ENCODE results near the gene MAP7.
A peak's percentile ranks its signal among the peaks of the same experiment; 100 is the strongest.
"Not testable (repeated sequence)": the region's sequence is repeated elsewhere in the genome, so short reads cannot be mapped to it uniquely, and the experiment has no call there.

Gene MAP7

GRCh38 chr6:136382676-136383252, 167.5 kb downstream of the MAP7 start:
- DNase-seq (ENCODE audit: low spot score), result no peak

DNA sequence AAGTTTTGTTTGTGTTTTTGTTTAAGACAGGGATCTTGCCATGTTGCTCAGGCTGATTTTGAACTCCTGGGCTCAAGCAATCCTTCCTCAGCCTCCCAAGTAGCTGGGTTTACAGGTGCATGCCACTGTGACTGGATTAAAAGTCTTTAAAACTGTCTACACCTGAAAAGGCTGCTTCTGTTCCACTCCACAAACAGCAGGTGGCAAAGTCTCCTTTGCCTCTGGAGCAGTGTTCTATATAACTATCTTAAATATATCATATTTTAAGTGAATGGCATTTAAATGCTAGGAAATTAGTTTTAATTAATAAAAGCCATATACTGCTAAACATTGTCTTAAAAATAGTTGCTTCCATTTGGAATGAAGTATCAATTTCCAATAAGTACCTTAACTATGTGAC, 171.3 kb downstream of the MAP7 start:
- no peak for DNase-seq (ENCODE audit: low spot score)

DNA sequence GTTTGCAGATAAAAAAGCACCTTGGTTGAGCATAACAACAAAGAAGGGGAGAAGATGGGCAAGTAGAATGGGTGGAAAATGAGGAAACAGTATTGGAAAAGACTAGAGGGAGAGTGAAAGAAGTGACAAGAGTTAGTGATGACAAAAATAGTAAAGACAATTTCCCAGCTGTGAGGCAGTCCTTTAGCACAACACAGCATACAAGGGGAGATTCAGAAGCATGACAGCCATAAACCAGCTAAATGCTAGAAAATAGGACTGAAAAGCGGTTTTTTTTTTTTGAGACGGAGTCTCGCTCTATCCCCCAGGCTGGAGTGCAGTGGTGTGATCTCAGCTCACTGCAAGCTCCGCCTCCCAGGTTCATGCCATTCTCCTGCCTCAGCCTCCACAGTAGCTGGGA, 174.4 kb downstream of the MAP7 start:
- DNase-seq (ENCODE audit: low spot score), result not testable (repeated sequence)

DNA sequence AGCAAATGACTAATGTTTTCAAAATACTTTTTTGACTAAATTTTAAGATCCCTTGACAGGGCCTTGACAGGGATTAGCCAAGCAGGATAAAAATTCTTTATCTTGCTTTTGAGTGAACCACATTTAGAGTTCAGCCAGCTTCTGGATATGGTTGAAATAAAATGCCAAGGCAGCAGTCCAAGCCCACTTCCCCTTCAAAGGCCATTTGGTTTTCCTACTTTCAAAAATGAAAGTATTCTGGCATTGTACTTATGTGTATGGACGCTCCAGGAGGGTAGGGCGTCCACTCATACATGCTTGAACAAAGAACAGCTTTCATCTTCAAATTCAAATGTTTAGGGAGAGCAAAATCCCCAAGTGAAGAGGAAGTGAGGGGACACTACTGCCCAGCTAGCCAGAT, 178.3 kb downstream of the MAP7 start:
- no peak for DNase-seq (ENCODE audit: low spot score)

GRCh38 chr6:136370988-136371728, 179.1 kb downstream of the MAP7 start:
- no peak for DNase-seq (ENCODE audit: low spot score)

DNA sequence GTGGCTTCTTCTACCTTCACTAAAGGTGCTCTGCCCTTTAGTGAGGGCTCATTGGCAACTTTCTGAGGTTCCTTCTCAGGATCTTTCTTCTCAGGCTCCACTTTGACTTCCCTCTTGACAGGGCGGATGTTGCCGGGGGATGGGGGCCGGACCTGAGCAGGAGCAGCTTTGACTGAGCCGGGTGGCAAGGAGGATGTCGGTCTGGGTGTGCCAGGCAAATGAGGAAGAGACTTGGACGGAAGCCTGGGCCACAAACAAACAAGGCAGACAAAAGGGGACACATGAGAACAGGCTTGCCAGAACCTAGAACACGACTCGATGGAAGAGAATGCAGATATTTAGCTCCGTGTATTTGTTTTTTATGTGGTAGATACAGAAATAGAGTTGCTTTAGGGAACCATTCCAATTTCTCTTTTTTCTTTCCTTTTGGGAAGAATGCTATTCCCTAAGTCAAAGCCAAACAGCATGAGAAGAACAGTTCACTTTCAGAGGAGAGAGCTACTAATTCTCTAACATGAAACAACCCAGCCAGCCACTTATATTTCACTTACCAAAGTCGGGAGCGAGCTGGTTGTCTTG, 184.4 kb downstream of the MAP7 start:
- DNase-seq (ENCODE audit: low spot score), result no peak

DNA sequence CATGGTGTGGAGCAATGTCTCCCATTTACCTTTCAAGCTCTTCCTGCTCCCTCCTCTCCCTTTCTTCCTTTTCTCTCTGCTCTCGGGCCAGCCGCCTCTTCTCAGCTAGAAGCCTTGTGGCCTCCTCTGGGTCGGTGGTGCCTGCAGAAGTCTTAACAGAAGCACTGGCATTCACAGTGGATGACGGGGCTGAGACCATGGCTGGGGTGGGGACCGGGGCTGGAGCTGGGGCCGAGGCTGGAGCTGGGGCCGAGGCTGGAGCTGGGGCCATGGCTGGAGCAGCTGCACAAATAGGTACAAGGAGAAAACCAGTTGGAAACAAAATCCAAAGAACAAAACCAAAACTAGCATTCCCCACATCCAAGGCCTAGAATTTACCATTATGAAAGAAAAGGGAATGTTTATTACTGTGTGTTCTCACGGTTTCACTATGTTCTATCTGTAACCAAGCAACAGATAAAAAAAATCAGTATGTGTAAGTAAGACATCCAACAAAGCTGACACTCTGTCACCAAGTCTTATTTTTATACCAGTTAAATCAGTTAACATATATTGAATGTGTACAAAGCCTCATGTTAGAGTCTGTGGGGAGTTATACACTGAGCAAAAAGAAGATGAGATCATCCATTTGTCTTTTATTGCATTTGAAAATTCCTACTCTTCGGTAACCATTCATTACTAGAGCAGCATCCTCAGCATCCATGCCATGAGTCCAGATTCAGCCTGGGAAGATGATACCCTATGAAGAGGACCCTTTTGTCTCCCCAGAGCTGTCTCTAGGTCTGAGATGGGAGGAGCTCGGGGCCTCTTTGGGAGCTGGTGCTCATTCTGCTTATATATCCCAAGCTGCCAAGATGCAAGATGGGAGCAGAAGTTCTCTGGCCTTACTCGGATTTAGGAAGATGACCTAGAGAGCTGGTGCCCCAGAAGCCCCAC, 187.5 kb downstream of the MAP7 start:
- no peak for DNase-seq (ENCODE audit: low spot score)

- no peak for DNase-seq (ENCODE audit: low spot score)
These were observed 188.4 kb downstream of the MAP7 start for GRCh38 chr6:136361787-136362186.

DNA sequence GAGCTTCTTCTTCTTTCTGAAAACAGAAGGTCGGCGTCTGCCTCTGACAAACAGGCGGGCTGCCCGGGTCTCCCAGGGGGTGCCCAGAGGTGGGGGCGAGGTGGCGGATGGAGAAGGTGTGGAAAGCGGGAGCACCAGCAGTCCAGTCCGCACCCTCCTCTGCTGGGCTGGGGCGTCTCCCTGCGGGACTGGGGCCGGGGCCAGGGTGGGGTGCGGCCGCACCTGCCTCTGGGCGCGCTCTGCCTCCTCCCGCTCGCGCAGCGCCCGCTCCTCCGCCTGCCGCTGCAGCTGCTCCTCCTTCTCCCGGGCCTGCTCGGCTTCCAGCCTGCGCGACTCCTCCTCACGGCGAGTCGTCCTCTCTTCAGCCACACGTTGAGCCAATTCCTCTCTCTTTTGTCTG, 189.4 kb downstream of the MAP7 start:
- DNase-seq (ENCODE audit: low spot score), result no peak

DNA sequence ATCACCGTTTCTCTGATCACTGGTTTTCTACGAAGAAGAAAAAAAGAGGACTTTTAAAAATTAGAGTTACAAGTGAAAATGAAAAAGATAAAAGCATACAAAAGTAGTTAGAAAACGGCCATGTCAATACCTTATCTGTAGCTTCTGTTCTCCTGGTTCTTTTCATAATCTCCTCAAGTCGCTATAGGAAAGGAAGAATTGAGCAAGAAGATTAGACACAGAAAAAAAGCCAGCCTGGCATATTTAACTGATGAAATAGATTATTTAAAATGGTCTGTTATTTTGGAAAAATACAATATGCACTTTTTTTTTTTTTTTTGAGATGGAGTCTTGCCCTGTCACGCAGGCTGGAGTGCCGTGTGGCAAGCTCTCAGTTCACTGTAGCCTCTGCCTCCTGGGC, 190.4 kb downstream of the MAP7 start:
- DNase-seq (ENCODE audit: low spot score), result peak; percentile 18

DNA sequence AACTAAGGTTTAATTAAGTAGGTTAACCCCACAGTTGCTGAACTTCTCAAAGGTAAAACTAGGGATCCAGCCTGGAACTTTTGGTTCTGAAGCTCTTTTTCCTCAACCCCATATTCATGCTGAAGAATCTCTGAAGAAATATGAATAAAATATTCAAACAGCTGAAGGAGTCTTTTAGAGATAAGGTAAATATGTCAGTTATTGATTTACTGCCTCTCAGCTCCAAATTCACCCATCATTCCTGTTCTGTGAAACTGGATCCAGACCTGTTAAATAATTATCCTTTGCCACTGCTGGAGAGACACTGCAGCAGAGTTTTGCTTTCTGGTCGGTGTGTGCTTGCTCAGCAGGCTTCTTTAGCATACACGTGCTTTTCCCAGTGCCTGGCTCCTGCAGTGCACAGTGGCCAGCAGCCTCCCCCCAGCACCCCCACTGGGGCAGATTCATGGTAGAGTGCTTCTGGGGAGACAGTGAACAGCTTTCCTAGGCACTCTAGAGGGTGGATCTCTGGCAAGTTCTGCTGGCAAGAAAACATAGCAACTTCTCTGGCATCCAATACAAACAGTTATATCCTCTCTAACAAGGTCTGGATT, 198.6 kb downstream of the MAP7 start:
- DNase-seq (ENCODE audit: low spot score), result no peak

GRCh38 chr6:136350914-136351313, 199.3 kb downstream of the MAP7 start:
- no peak for DNase-seq (ENCODE audit: low spot score)

GRCh38 chr6:136347847-136348246, 202.4 kb downstream of the MAP7 start:
- DNase-seq (ENCODE audit: low spot score), result no peak

DNA sequence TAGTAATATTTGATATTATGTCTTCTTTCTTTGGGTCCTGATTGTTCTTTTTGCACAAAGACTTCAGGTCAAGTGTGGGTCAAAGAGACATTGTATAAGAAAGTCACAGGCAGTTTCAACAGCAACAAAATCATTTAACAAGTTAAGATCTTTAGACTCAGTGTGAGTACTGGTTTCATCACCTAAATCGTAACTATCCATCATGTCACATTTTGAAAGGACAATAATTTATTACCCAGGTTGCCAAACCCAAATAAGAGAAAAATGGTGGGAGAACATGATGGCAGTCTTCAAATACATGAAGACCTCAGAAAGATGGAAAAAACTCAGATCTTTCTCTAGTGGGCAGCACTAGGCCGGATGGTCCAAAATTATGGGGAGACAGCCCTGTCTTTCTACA, 205.1 kb downstream of the MAP7 start:
- DNase-seq (ENCODE audit: low spot score), result no peak

GRCh38 chr6:136344420-136344819, 205.8 kb downstream of the MAP7 start:
- no peak for DNase-seq (ENCODE audit: low spot score)

DNA sequence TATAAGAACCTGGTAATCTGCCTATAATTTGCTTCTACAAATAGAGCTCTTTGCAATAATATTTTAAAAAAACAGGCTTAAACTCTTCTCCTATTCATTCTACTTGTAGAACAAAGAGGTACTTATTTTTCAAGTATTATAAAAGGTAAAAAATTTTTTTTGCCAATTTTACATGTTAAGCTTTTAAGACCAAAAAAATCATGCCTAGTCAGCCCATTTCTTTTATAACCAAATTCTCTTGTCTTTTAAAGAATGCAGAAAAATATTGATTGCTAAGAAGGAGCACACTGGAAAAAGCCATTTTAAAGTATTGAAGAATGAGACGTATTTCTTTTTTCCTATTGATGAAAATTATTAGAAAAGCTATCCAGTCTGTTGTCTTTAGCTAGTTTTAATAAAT, 206.5 kb downstream of the MAP7 start:
- DNase-seq (ENCODE audit: low spot score), result no peak

DNA sequence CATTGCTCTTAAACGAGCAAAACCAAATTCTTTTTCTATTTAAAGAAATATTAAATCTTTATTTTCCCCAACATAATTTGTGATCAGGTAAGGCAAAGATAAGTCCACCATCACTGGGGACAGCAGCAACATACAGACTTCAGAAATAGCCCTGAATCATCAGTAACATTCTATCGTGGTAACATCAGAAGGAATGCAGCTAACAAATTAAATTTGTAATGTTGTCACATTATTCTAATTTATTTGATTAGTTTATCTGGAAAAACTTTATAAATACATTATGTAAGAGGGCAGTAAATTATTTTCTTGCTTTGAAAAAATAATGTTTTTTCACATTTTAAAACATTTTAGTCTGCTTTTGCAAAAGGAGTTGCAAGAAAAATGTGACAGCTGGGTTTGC, 206.9 kb downstream of the MAP7 start:
- no peak for DNase-seq (ENCODE audit: low spot score)

DNA sequence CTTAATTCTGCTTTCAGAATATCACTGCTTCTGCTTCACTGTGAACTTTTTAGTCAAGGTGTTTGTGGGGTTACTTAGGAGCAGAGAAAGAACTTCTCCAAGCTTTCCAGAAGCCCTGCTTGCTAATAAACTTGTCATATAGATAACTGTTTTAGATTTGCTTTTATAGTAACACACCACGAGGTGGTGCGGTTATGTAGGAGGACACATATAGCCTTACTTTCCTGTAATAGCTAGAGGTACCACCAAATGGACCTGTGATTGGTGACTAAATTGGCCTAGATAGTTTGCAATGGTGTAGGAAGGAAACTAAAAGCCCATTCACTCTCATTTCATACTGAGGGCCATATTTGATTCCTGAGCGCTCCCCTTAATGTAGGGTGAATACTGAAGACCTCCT, 208.3 kb downstream of the MAP7 start:
- no peak for DNase-seq (ENCODE audit: low spot score)

DNA sequence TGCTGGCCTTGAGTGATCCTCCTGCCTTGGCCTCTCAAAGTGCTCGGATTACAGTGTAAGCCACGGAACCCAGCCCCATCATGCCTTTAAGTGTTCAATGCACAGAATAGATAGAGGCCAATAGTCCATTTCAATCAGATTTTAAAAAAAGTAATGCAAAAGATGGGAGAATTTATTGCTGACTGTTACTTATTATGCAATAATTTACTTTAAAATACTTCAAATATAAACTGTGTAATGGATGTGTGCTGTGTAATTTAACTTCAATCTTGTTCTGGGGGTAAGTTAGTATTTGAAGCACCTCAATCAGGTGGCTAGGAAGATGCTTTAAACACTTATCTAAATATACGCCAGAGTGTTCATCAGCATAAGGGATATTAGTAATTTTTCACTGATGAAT, 208.9 kb downstream of the MAP7 start:
- no peak for DNase-seq (ENCODE audit: low spot score)

DNA sequence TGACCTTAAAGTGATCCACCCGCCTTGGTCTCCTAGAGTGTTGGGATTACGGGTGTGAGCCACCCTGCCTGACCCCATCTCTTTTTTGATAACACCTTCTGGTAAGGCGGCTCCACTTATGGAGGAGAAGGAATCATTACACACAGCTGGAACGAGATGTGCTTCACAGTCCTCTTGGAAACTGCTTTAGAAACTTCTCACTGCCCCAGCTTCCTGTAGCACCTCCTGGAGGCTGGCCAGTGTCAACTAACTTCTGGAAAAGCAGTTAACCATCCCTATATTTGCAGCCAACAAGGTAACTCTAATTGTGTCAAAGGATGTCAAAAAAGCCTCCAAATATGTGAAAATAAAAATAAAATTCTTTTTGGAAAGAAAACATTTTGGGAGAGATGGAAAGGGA, 211.7 kb downstream of the MAP7 start:
- no peak for DNase-seq (ENCODE audit: low spot score)

- no peak for DNase-seq (ENCODE audit: low spot score)
These were observed 212.6 kb downstream of the MAP7 start for GRCh38 chr6:136337606-136338005.

GRCh38 chr6:136337121-136337520, 213.1 kb downstream of the MAP7 start:
- no peak for DNase-seq (ENCODE audit: low spot score)

Measured in hematopoietic multipotent progenitor cell treated with erythropoietin and hydrocortisone succinate and interleukin-3 and kit ligand, for 15 days (in vitro differentiated cells).